DMS153 treated with DMSO at 0.1 percent for 48 hours (cell line): ENCODE data around the gene GRM6.

Experiments
- DNase-seq: peaks from one replicate; lab custom pipeline; 2025; ENCODE audit not compliant: unreplicated experiment; lab: John Stamatoyannopoulos, UW

Gene GRM6

DNA sequence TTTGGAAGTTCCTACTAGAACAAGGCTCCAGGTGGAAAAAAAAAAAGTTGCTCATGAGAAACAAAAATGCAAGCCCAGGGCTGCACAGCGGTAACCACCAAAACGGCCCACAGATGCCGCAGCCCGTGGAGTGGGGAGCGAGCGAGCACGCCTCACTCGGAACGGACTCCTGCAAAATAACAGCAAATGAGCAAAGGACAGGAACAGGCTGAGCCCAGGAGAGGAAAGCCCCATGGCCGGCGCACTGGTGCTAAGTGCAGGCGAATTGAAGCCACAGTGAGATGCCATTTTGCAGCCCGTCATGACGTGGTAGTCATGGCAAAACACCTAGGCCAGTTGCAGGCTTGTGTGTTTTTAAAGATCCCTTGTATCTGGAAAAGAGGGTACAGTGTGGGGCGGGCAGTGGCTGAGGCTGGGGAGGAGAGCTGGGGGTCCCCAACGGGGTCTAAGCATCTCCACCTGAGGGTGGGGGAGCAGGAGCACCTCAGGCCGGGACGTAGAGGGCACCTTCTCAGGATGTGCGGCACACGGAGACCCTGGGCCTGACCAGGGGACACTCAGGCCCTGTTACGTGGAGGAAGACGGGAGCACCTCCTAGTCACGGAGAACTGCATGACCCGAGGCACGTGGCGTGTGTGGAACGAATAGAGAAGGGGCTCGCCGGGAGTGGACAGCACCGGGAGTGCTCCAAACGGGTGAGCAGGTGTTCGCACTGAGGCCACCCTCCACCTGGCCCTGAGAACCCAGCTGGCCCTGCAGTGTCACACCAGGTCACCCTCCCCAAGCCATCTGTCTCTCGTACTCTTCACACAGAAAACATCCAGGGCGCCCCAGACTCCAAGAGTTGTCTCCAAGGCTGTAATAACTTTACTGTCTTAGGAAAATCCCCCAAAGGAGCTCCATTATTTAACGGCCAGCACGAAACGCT lies 10.7 kb downstream of the GRM6 start:
- no peak for DNase-seq

DNA sequence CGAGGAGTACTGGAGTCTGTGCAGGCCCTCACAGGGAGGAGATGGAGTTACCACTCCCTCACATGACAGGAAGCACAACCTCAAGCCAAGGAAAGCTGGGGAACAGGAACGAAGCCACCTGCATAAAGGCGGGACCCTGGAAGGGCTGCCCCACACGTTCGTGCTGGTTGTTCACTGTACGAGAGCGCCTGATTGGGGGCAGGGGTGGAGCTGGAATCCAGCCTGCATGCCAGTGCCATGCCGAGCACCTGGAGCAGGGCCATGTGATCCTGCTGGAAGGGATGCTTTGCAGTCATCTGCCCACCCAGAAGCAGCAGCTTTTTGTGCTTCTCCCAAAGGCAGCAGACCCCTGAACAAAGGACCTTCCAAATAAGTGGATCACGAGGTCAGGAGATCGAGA lies 11.4 kb downstream of the GRM6 start:
- no peak for DNase-seq

DNA sequence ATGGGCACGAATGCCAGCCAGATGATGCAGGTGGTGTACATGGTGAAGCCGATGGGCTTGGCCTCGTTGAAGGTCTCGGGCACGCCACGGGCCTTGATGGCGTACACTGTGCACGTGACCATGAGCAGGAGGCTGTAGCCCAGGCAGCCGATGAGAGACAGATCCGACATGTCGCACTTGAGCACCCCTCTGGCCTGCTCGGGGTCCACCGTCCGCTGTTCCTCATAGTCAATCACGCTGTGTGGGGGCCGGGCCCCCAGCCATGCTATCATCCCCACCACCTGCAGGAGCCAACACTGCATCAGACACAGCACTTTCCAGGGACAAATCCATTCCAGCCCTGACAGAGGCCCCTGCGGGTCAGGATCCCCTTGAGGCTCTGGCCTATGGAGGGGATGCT lies 12.2 kb downstream of the GRM6 start:
- no peak for DNase-seq

DNA sequence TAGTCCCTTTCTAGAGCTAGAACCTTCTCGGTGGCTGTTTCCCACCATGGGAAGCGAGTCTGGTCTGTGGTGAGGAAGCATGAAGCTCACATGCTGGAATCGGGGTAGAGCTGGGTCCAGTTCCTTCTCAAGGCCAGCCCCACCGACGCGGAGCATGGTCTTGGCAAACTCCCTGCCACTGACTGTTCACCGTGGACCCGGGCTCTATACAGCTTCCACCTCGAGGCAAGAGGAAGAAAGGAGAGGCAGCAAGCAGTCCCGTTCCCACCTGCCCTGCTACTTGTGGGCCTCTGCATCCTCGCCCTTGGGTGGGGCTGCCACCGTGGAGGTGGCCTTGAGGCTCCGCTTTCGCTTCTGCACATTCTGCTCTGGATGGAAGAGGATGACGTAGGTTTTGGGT lies 13.7 kb downstream of the GRM6 start:
- no peak for DNase-seq

- DNase-seq = no peak
These were observed 29.6 kb downstream of the GRM6 start for GRCh38 chr5:178965465-178966055.

DNA sequence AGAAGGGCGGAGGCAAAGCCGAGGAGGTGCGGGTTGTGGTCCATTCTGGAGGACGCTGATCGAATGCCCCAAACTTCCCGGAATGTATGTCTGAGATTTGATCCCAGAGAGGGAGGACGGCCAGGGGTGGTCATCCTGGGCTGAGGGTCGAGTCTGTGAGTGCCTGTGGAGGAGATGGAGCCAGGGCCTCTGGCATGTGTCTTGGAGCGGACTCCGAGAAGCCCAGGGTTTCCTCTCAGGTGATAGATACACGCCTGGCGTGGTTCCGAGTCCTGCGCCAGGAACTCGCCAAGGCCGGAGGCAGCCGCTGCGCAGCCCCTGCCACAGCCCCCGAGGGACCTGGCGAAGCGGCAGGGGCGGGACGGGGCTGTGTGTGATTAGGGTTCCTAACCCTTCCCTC lies 53.8 kb downstream of the GRM6 start:
- DNase-seq = no peak

DNA sequence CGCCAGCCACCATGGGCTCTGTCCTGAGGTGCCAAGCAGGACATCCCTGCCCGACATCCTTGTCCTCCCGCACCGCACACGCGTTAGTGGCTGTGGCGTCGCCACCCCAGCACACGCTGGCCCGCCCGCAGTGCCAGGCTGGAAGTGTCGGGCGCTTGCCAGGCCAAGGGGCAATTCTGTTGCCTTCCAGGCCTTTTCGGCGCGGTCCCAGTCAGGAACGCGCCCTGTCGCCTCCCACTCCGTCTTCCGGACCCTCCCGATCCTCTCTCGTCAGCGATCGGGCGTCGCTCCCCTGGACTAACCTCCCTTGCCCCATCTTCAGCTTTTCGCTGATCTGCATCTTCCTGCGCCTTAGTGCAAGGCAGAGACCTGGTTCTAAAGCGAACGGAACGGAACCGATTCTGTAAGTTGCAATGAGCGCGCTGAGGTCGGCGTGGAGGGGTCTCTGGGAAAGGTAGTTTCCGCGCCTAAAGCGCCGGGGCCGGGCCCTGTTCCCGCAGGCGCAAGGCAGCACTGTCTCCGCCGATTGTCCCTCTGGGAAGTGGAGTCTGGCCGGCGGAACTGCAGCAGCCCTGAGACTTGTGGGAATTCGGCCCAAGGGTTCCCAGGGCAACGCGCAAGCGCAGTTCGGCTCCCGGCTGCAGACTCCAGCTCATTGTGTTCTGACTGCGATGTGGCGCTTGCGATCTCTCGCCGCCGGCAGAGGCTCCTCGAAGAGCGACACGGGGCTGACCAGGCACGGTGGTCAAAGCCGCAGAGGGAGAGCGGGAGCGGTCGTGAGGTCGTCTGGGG lies 54.4 kb downstream of the GRM6 start, which contains the start of gene ZNF454:
Gene ZNF454, plus strand, starts transcription at position 630 of the 792 bp plus-strand sequence. CDS start 1,594 bp downstream, outside the sequence.
- DNase-seq = peak; percentile 79

- DNase-seq = no peak
These were observed 63.0 kb downstream of the GRM6 start for GRCh38 chr5:178931846-178932760.
